A673 (cell line): ENCODE results near the gene NEURL3. TPM values are rescaled to one million over a fixed set of nuclear protein-coding genes. Genes with fewer than 3 reads are reported as not detected.

Experiments
- BruUV-seq: library from RNA; stranded (reverse); fragments of 400-500 nt; replicated peaks from 2 replicates; lab custom pipeline; 2021; lab: Mats Ljungman, UMichigan
- CTCF ChIA-PET: fragments of 300-600 bp; sonication (Branson Sonifier 250); formaldehyde crosslinking; loops from one replicate; lab custom pipeline; 2022; ENCODE audit warnings: antibody characterized with exemption; lab: Charles Lee
- POLR2A ChIA-PET: fragments of 300-600 bp; sonication (Branson Sonifier 250); formaldehyde crosslinking; loops from one replicate; lab custom pipeline; 2022; ENCODE audit warnings: antibody characterized with exemption; ENCODE audit not compliant: low non-redundant PET; lab: Charles Lee
- DNase-seq: peaks from one replicate; pipeline ENCODE4 v3.0.0-alpha.2; 2015; ENCODE audit warnings: low spot score
- H3K27ac ChIP-seq: fragments of 200-600 bp; sonication (generic); 2 replicates; pipeline ENCODE4 v1.5.1; 2016; ENCODE audit warnings: mixed run types, low read depth, mild to moderate bottlenecking, mixed read lengths, antibody characterized with exemption, low read length; ENCODE audit not compliant: poor library complexity, severe bottlenecking
- H3K27me3 ChIP-seq: fragments of 200-600 bp; sonication (generic); replicated peaks from 2 replicates; pipeline ENCODE4 v1.6.1; 2017; ENCODE audit warnings: mixed run types, low read depth, mild to moderate bottlenecking, mixed read lengths, antibody characterized with exemption, low read length; ENCODE audit not compliant: insufficient read depth, poor library complexity
- H3K36me3 ChIP-seq: fragments of 200-600 bp; sonication (generic); 2 replicates; pipeline ENCODE4 v1.6.1; 2016; ENCODE audit warnings: mixed run types, mild to moderate bottlenecking, mixed read lengths, antibody characterized with exemption, low read length; ENCODE audit not compliant: insufficient read depth, poor library complexity, severe bottlenecking
- H3K4me1 ChIP-seq: fragments of 200-600 bp; sonication (generic); 2 replicates; pipeline ENCODE4 v1.6.1; 2017; ENCODE audit warnings: mixed run types, mild to moderate bottlenecking, mixed read lengths, antibody characterized with exemption, low read length; ENCODE audit not compliant: insufficient read depth, poor library complexity, severe bottlenecking
- H3K4me3 ChIP-seq: fragments of 200-600 bp; sonication (generic); 2 replicates; pipeline ENCODE4 v1.5.1; 2016; ENCODE audit warnings: low read depth, mixed run types, mild to moderate bottlenecking, mixed read lengths, low read length; ENCODE audit not compliant: poor library complexity, severe bottlenecking
- H3K9me3 ChIP-seq: fragments of 200-600 bp; sonication (generic); 2 replicates; pipeline ENCODE4 v1.6.1; 2016; ENCODE audit warnings: mixed run types, low read depth, mild to moderate bottlenecking, mixed read lengths, antibody characterized with exemption, low read length; ENCODE audit not compliant: poor library complexity, severe bottlenecking
- EZH2 ChIP-seq: fragments of 200-600 bp; sonication (generic); IDR thresholded peaks from 2 replicates; pipeline ENCODE4 v1.6.1; 2017; ENCODE audit warnings: borderline replicate concordance, low read depth, mild to moderate bottlenecking, mixed read lengths, antibody characterized with exemption, low read length; ENCODE audit not compliant: poor library complexity, severe bottlenecking
- intact Hi-C: fragments of 100-400 bp; cut with micrococcal nuclease; formaldehyde crosslinking; loops from one replicate; pipeline ENCODE4 v1.10.0; 2022; ENCODE audit not compliant: unreplicated experiment
- total RNA-seq: library from RNA; stranded (reverse); gene quantifications from 2 replicates; pipeline ENCODE4 v1.2.3, GENCODE V29; 2021
- TF ChIP-seq, protein P1 (sequence below): fragments of 300-800, 200-600 bp; sonication (generic); conservative IDR thresholded peaks from 2 replicates; pipeline ENCODE4 v1.5.1; 2017; ENCODE audit warnings: low read depth, mild to moderate bottlenecking, antibody characterized with exemption, low read length, moderate library complexity, mixed read lengths

Gene NEURL3
- total RNA-seq, 1 experiment from 2014 or later = not detected

DNA sequence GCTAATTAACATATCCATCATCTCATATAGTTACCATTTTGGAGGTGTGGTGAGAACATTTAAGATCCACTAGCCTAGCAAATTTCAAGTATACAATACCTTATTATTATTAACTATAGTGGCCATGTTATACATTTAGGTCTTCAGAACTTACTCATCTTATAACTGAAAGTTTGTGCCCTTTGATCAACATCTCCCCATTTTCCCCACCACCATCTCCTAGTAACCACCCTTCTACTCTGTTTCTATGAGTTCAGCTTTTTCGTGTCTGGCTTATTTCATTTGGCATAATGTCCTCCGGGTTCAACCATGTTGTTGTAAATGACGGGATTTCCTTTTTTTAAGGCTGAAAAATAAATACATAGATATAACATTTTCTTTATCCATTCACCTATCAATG is 15.9 kb downstream of the NEURL3 start:
- Histone ChIP-seq H3K4me3 (no peak overlapping the region), H3K4me1 (peaks cover 12% of the 10 kb centered on the region), H3K27me3 (no peaks in the 10 kb centered on the region), H3K9me3 (no peaks in the 10 kb centered on the region), H3K27ac (no peak overlapping the region), H3K36me3 (no peaks in the 10 kb centered on the region)
- ChIA-PET CTCF (interaction anchor here (0.5 kb wide), 1 partner anchor 448 kb away, joined by 5 read pairs; no protein-coding TSS in a partner anchor), POLR2A (no interaction called here)
- BruUV-seq = no TSS peak
- no peak for TF ChIP-seq EZH2
- TF ChIP-seq, protein P1, sequence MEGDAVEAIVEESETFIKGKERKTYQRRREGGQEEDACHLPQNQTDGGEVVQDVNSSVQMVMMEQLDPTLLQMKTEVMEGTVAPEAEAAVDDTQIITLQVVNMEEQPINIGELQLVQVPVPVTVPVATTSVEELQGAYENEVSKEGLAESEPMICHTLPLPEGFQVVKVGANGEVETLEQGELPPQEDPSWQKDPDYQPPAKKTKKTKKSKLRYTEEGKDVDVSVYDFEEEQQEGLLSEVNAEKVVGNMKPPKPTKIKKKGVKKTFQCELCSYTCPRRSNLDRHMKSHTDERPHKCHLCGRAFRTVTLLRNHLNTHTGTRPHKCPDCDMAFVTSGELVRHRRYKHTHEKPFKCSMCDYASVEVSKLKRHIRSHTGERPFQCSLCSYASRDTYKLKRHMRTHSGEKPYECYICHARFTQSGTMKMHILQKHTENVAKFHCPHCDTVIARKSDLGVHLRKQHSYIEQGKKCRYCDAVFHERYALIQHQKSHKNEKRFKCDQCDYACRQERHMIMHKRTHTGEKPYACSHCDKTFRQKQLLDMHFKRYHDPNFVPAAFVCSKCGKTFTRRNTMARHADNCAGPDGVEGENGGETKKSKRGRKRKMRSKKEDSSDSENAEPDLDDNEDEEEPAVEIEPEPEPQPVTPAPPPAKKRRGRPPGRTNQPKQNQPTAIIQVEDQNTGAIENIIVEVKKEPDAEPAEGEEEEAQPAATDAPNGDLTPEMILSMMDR = no peak
- no peak for DNase-seq
- intact Hi-C loops = no loop called here

DNA sequence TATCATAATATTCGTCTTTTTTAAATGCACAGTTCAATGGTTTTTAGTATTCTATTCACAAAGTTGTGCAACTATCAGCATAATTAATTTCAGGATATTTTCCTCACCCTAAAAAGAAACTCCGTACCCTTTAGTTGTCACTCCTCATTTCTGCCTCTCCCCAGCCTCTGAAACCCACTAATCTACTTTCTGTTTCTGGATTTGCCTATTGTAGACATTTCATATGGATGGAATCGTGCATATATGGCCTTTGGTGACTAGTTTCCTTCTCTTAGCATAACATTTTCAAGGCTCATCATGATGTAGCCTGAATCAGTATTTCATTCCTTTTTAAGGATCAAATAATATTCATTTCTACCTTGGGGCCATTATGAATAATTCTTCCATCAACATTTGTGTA is 18.5 kb downstream of the NEURL3 start:
- POLR2A ChIA-PET = no interaction called here
- Histone ChIP-seq H3K27me3 (no peaks in the 10 kb centered on the region), H3K4me1 (peaks cover 12% of the 10 kb centered on the region), H3K4me3 (no peak overlapping the region), H3K27ac (no peak overlapping the region), H3K36me3 (no peaks in the 10 kb centered on the region), H3K9me3 (no peaks in the 10 kb centered on the region)
- CTCF ChIA-PET = interaction anchor here (0.6 kb wide), 1 partner anchor 311 kb away, joined by 4 read pairs; no protein-coding TSS in a partner anchor
- DNase-seq = no peak
- intact Hi-C loops = no loop called here
- TF ChIP-seq EZH2 = no peak
- TF ChIP-seq, protein P1 = no peak
- BruUV-seq = no TSS peak

DNA sequence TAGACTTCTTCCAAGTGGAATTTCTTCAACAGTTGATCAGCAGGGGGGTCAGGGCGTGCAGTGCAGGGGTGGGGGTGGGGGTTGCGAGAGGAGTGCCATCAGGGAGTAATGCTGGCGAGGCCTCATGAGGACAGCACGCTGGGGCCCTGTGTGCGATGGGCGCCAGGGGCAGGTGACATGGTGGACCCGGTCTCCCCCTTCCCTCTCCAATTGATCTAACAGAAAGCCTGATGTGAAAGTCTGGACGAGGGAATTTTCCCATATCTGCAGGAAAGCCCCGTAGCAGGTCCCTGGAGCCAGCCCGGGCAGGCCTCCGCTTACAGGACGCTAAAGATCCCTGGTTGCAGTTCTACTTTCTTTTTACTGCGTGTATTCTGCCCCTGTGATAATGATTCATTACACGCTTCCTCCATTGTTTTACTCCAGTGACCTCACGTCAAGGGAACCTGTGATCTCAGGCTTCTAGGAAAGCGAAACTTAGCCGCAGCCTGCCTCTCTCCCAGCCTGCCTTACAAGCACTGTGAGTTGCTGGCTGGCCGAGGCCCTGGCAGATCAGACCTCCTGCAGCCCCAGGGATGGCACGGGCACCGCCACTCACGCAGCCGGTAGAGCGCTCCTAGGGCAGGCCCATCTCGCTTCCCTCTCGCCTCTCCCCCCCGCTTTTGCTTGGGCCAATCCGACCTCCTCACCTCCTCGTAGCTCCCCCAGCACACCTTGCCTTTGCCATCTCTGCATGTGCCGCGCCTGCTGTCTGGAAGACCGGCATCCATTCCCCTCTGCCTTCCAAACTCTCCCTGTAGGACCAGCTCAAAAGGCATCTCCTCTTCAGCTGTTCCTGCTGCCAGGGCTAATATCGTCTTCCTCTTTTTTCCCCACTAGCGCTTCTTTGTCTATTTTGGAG is 19.2 kb downstream of the NEURL3 start:
- no peaks in the 10 kb centered on the region for H3K36me3 ChIP-seq
- peaks cover 12% of the 10 kb centered on the region for H3K4me1 ChIP-seq
- intact Hi-C loops = no loop called here
- POLR2A ChIA-PET = interaction anchor here (0.5 kb wide), 1 partner anchor 53 kb away, joined by 15 read pairs; no protein-coding TSS in a partner anchor
- H3K27me3 ChIP-seq = no peaks in the 10 kb centered on the region
- TF ChIP-seq, protein P1 = no peak
- no peak for TF ChIP-seq EZH2
- DNase-seq = peak; percentile 23
- peak overlapping the region; percentile 15 for H3K4me3 ChIP-seq
- no TSS peak for BruUV-seq
- peak overlapping the region; percentile 12 for H3K27ac ChIP-seq
- no peaks in the 10 kb centered on the region for H3K9me3 ChIP-seq
- CTCF ChIA-PET = no interaction called here
